ENCODE measurements around the gene N4BP2. TPM values are rescaled to one million over a fixed set of nuclear protein-coding genes. Genes with fewer than 3 reads are reported as not detected.

The N4BP2 gene
- total RNA-seq, 1 donor from 2014 or later, result 11.9 TPM

GRCh38 chr4:40055863-40056715, 561 bp upstream of the N4BP2 start:
- no peaks in the 10 kb centered on the region for H3K27me3 ChIP-seq (ENCODE audit: control insufficient read depth, insufficient read depth, low read length)
- no peaks in the 10 kb centered on the region for H3K36me3 ChIP-seq (ENCODE audit: control insufficient read depth, insufficient read depth, low read length)
- TF ChIP-seq CTCF (IDR thresholded peaks at IDR 0.05; ENCODE audit: insufficient read depth, low read length, poor library complexity, severe bottlenecking), result no peak
- no peak for DNase-seq (ENCODE audit: low read depth)
- H3K4me3 ChIP-seq (ENCODE audit: low read depth, low read length), result peak overlapping the region; percentile 82

GRCh38 chr4:40057586-40058091, 989 bp downstream of the N4BP2 start:
- DNase-seq (ENCODE audit: low read depth), result peak; percentile 91
- Histone ChIP-seq H3K27me3 (ENCODE audit: control insufficient read depth, insufficient read depth, low read length) (no peaks in the 10 kb centered on the region), H3K36me3 (ENCODE audit: control insufficient read depth, insufficient read depth, low read length) (no peaks in the 10 kb centered on the region), H3K4me3 (ENCODE audit: low read depth, low read length) (peak overlapping the region; percentile 82)
- no peak for TF ChIP-seq CTCF (IDR thresholded peaks at IDR 0.05; ENCODE audit: insufficient read depth, low read length, poor library complexity, severe bottlenecking)

- Histone ChIP-seq H3K36me3 (ENCODE audit: control insufficient read depth, insufficient read depth, low read length) (no peaks in the 10 kb centered on the region), H3K27me3 (ENCODE audit: control insufficient read depth, insufficient read depth, low read length) (no peaks in the 10 kb centered on the region), H3K4me3 (ENCODE audit: low read depth, low read length) (peak overlapping the region; percentile 82)
- no peak for DNase-seq (ENCODE audit: low read depth)
- no peak for TF ChIP-seq CTCF (IDR thresholded peaks at IDR 0.05; ENCODE audit: insufficient read depth, low read length, poor library complexity, severe bottlenecking)
These were observed 1.5 kb downstream of the N4BP2 start for GRCh38 chr4:40058121-40058520.

- no peak for TF ChIP-seq CTCF (IDR thresholded peaks at IDR 0.05; ENCODE audit: insufficient read depth, low read length, poor library complexity, severe bottlenecking)
- DNase-seq (ENCODE audit: low read depth), result no peak
- Histone ChIP-seq H3K4me3 (ENCODE audit: low read depth, low read length) (peak overlapping the region; percentile 82), H3K27me3 (ENCODE audit: control insufficient read depth, insufficient read depth, low read length) (no peaks in the 10 kb centered on the region), H3K36me3 (ENCODE audit: control insufficient read depth, insufficient read depth, low read length) (no peaks in the 10 kb centered on the region)
These were observed 2.2 kb downstream of the N4BP2 start for GRCh38 chr4:40058854-40059253.

GRCh38 chr4:40059362-40059761, 2.7 kb downstream of the N4BP2 start:
- TF ChIP-seq CTCF (IDR thresholded peaks at IDR 0.05; ENCODE audit: insufficient read depth, low read length, poor library complexity, severe bottlenecking), result no peak
- Histone ChIP-seq H3K27me3 (ENCODE audit: control insufficient read depth, insufficient read depth, low read length) (no peaks in the 10 kb centered on the region), H3K4me3 (ENCODE audit: low read depth, low read length) (no peak overlapping the region), H3K36me3 (ENCODE audit: control insufficient read depth, insufficient read depth, low read length) (no peaks in the 10 kb centered on the region)
- no peak for DNase-seq (ENCODE audit: low read depth)

Data from kidney epithelial cell (primary cell).